DMS 273 (cell line): ENCODE data around the gene CLEC4G.
"Not testable (repeated sequence)": the region's sequence is repeated elsewhere in the genome, so short reads cannot be mapped to it uniquely, and the experiment has no call there.

Source experiments
- DNase-seq: peaks from one replicate; lab custom pipeline; 2025; ENCODE audit not compliant: unreplicated experiment; lab: John Stamatoyannopoulos, UW

Gene CLEC4G

DNA sequence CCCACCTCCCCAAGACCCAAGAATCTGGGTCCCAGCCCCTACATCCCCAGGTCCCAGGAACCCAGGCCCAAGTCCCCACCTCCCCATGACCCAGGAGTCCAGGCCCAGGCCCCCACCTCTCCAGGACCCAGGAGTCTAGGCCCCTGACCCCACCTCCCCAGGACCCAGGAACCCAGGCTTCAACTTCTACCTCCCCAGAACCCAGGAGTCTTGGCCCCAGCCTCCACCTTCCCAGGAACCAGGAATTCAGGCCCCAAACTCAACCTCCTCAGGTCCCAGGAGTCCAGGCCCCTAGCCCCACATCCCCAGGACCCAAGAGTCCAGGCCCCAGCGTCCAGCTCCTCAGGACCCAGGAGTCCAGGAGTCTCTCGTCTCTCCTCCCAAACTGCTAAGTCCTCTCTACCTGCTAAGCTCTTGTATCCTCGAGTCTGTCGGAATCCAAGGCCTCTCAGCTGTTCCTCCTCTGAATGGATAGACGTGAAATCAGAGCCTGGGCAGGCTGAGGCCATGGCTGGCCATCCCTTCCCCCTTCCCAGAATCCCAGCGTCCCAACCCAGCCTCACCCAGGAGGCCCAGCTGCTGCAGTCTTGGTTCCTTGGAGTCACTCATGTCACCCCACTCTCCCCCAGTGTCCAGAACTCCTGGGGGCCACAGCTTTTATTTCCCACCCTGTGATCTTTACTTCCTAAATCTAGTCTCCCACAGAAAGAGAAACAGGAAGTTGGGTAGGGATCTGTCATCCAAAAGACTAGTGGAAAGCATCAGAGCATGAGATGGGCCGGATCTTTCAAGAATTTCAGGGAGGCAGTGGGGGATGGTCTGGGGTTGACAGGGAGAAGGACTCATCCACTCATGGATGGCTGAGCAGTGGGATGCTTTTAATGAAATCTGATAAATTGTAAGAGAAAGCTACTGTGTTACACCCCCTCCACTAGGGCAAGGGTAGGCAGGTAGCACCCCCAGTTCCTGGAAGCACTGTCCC lies 15.3 kb upstream of the CLEC4G start, which contains the start of gene CD209:
Gene CD209, minus strand, starts transcription at position 632 of the 982 bp plus-strand sequence. Its CDS starts 23 bp downstream, at position 609.
- no peak for DNase-seq

DNA sequence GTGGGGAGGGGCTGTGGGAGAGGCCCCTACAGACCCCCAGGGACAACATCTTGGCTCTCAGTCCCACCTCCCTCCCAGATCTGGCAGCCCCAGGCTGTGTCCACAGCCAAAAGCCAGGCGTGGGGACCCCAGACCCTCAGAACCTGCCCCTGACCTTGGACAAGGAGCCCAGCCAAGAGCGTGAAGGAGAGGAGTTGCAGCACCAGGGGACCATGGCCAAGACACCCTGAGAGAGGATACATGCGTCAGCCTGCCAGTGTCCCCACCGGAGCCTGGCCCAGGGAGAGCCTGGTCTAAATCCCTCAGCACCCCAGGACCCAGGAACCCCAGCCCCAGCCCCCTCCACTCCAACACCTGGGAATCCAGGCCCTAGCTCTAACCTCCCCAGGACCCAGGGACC lies 14.4 kb upstream of the CLEC4G start:
- DNase-seq = not testable (repeated sequence)

DNA sequence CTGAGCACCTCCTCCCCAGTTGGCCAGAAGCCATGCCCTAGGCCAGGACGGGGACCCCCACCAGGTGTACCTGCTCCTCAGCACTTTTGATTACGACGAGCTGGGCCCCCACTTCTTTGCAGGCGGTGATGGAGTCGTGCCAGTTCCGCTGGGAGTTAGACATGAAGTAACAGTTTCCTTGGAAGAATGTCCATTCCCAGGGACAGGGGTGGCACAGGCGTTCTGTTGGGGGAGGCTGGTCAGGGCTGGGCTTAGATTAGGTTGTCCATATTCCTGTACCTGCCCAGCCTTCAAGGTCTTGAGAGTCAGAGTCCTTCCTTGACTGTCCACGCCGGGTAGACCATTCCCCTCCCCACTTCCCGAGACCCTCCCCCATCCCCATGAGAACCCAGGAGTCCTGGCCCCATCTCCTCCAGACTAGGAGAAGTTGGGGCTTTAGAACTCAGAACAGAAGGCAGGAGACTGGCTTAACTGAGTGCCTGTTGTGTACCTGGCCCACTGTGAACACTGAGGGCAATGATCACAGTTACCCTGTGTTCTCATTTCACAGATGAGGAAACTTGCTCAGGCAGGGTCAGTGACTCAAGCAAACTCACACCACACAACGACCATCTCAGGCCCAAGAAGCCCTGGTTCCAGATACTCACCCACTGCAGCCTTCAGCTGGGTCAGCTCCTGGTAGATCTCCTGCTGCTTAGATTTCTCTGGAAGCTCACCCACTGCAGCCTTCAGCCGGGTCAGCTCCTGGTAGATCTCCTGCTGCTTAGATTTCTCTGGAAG lies 13.2 kb upstream of the CLEC4G start:
- DNase-seq = no peak

DNA sequence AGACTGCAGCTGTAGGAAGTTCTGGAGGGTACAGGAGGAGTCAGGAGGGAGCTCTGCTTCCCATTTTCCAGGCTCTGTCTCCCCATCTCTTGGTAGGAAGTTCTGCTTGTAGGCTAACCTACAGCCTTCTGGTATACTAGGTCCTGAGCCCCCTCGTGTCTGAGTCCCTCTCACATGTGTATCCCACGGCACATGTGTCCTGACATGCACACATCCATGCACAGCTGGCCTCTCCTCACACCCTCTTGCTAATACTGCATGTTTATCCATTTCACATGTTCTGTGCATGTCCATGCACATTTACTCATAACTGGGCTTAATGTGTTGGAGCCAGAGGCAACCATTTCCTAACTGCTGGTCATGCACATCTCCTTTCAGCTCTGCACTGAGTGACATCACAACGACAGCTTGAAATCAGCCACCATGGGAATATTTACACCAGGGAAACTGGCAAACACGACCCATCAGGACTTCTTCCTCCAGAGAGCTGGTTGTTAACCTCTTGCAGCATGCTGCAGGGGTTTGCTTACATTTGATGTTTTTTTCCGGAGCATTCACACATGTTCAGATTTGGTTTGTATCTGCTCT lies 12.4 kb upstream of the CLEC4G start:
- peak; percentile 17 for DNase-seq

DNA sequence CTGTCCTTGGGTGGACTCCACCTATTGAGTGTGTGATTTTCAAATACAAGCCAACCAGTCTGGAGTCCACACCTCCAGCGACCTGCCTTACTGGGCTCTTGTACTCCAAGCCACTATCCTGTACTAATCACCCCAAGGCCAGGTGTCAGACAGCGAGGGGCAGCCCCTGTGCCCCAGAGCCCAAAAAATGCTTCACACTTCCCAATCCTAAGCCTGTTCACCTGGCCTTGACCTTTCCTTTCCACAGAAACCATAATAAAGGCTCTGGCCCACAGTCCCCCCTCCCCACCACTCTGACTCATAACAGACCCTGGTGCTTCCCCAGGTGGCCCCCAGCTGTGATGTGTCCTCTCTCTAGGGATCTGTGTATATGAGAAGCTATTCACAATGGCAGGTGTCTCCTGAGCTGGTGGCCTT lies 11.5 kb upstream of the CLEC4G start:
- no peak for DNase-seq

DNA sequence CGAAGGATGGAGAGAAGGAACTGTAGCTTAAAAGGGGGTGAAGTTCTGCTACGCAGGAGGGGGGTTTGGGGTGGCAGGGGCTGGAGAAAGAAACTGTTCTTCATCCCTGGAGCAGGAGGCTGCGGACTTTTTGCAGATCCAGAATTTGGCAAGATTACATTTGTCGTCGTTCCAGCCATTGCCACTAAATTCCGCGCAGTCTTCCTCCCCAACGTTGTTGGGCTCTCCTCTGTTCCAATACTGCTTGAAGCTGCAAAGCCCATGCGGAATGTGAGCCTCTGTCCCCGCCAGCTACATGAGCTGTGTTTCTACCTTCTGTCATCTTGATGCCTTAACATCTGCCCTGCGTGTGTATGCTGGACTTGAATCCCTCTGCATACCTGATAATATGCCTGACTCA lies 11.1 kb upstream of the CLEC4G start:
- peak; percentile 71 for DNase-seq

DNA sequence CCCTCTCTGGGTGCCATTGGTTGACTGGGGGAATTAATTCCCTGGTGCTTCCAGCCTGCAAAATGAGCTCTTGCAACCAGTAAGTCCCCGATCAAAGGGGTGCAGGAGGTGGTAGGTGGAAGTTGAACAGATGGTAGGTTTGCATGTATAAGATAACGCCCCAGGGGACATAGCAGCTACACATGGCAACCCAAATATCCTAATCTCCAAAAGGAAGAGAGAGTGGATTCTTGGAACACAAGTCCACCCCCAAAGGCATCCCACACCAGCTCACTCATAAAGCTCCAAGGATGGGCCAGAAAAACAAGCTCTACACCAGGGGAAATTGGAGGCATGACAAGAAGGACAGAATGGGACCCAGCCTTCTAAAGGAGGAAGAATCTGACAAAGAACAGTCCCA lies 10.7 kb upstream of the CLEC4G start:
- peak; percentile 86 for DNase-seq

DNA sequence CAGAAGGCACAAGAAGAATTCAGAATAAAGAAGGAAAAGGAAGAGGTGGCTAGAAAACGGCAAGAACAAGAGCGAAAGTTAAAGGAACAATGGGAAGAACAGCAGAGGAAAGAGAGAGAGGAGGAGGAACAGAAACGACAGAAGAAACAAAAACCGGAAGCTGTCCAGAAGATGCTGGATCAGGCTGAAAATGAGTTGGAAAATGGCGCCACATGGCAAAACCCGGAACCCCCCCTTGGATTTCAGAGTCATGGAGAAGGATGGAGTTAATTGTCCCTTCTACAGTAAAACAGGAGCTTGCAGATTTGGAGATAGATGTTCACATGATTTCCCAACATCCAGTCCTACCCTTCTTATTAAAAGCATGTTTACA lies 8.8 kb upstream of the CLEC4G start:
- DNase-seq = no peak

DNA sequence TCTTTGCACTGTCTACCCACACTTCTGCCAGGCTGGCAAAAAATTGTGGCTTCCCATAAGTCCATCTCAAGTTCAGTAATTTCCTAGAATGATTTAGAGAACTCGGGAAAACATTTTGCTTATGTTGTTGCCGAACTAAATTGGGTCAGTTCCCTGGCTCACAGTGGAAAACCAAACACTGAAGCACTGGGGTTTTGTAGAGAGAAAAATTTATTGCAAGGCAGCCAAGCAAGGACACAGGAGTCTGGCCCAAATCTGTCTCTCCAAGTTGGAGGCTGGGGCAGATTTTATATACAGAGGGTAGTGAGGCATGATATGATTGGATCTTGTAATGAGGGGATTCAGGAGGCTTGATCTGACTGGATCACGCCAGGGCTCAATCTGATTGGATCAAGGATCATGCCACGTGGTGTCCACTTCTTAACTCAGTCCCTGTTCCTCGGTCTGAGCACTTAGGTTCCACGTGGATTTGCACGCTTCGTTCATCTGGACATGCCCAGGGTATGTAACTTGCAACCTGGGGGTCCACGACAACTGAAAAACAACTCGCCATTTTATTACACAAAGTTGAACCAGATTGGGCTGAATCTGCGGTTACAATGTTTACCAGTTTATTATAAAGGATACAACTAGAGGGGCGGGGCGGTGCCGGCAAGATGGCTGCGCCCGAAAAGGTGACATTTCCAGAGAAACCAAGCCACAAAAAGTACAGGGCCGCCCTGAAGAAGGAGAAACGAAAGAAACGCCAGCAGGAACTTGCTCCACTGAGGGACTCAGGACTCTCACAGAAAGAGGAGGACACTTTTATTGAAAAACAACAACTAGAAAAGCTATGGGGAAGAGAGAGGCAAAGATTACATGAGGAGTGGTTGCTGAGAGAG lies 8.1 kb upstream of the CLEC4G start:
- DNase-seq = no peak

DNA sequence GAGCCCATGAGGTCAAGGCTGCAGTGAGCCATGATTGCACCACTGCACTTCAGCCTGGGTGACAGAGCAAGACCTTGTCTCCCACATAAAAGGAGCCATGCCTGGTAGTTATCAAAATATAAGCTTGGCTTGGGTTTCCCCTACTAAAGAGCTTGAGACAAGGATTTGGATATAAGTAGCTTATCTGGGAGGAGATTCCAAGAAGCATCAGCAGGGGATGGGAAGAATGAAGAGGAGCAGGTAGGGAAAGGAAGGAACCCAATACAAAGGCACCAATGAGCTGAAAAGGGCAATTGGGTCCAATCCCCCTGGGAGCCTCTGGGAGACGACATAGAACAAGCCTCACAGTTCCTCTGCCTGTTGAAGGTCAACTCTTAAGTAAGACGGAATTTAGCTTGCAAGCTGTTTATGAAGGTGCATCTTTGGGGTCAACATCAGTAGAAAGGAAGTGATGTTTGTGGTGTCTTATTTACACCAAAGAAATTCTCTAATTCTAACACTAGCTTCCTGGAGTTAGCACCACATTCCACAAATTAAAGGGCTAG lies 7.4 kb upstream of the CLEC4G start:
- DNase-seq = no peak

DNA sequence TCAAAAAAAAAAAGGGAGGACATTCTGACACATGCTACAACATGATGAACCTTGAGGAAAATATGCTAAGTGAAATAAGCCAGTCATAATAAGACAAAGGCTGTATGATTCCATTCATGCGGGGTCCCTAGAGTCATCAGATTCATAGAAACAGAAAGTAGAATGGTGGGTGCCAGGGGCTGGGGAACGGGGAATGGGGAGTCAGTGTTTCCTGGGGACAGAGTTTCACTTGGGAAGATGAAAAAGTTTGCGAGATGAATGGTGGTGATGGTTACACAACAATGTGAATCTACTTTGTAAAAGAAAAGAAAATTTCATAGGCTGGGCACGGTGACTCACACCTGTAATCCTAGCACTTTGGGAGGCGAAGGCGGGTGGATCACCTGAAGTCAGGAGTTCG lies 6.1 kb upstream of the CLEC4G start:
- DNase-seq = no peak

DNA sequence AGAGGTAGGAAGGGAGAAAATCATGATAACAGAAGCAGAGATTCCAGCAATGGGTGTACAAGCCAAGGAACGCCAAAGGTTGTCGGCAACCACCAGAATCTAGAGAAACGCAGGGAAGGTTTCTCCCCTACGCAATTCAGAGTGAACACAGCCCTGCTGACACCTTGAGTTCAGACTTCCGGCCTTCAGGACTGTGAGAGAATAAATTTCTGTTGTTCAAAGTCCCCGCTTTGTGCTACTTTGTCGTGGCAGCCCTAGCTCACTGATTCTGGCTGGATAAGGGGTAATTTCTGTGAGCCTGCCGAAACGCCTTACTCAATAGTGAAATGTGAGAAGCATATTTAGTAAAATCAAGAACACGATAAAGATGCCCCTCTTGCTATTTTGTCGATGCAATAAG lies 5.3 kb upstream of the CLEC4G start:
- DNase-seq = no peak

DNA sequence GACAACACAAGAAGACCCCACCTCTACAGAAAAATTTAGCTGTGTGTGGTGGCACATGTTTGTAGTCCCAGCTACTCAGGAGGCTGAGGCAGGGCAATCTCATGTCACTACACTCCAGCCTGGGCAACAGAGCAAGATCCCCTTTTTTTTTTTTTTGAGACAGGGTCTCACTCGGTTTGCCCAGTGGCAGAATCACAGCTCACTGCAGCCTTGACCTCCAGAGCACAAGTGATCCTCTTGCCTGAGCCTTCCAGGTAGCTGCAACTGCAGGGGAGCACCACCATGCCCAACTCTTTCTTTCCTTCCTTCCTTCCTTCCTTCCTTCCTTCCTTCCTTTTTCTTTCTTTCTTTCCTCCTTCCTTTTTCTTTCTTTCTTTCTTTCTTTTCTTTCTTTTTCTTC lies 4.2 kb upstream of the CLEC4G start:
- no peak for DNase-seq

DNA sequence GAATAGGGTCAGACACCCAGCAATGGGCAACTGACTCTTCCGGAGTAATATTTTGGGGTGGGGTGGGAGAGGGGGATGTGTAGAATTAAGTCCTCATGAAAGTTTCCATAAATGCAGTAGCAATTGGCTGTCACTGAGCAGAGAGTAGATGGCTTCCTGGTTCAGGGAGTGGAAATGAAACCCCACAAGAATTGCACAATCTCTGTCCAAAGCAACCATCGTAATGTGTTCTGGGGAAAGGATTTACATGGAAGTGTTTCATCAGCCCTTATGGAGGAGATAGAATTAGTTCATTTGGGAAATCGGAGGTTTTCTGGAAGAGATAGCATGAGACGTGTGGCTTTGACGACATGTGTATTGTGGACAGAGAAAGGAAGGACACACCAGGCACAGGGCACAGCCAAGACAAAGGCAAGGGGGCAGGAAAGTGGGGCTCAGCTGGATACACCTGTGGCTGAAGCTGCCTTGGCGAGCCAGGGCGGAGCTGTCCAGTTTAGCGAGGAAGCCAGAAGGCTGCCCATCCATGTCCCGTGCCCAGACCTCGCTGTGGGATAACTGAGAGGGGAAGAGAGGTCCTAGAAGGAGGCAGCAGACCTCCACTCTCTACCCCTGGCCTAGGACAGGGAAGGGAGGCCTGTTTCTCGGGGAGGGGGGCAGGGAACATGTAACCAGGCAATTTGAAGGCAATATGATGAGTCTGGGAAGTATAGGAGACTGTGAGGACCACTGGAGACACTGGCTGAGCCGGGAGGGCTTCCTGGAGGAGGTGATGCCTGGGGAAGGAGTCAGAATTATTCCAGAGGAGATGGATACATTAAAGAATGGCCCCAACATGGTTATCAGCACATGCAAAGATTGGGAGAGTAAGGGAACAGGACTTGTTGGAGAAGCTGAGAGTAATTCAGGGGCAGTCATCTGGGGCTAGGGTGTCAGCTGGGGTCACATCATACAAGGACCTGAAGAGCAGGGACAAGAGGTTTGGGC lies 2.6 kb upstream of the CLEC4G start:
- DNase-seq = no peak

DNA sequence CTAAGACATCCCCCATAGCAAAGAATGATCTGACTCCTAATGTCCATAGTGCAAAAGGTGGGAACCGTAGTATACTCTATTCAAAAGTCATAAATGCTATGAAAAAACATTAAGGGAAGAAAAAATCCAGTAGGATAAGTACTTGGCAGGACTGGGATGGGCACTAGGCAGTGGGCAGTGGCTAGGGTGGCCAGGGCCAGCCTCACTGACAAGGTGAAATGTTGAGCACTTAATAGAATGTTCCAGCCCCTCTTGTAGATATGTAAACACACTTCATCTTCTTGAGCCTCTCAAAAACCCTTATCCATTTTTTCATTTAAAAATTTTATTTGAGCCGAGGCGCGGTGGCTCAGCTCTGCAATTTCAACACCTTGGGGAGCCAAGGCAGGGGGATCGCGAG lies 1.5 kb upstream of the CLEC4G start:
- DNase-seq = no peak

DNA sequence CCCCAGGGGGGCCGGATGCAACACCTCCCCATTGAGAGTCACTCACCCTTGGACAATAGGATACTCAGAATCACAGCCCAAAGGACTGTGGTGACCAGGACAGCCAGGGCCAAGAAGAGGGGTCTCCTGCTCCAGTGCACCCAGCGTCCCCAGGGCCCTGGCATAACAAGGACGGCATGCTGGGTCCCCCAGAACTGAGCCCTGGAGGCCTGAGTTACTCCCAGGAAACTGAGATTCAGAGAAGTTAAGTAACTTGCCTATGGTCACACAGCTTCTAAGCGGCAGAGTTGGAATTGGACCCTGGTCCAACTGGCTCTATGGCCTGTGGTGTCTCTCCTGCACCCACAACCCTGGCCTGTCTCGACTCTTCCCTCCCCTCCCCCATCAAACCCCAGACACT lies 295 bp downstream of the CLEC4G start:
- DNase-seq = no peak

DNA sequence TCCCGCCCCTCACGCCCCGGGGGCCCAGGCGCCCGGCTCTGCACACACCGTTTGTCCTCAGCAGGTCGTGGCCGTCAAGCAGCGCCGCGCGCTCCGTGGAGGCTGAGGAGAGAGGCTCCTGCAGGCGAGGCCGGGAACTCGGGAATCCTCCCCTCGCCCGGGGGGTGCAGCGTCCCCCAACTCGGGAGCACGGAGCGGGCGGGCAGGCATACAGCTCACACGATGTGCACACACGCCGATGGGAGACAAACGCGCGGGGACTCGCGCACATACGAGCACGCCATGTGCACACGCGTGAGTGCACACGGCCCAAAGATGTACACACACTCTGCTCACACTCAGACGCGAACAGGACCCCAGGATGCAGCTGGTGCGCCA lies 703 bp downstream of the CLEC4G start:
- DNase-seq = no peak

DNA sequence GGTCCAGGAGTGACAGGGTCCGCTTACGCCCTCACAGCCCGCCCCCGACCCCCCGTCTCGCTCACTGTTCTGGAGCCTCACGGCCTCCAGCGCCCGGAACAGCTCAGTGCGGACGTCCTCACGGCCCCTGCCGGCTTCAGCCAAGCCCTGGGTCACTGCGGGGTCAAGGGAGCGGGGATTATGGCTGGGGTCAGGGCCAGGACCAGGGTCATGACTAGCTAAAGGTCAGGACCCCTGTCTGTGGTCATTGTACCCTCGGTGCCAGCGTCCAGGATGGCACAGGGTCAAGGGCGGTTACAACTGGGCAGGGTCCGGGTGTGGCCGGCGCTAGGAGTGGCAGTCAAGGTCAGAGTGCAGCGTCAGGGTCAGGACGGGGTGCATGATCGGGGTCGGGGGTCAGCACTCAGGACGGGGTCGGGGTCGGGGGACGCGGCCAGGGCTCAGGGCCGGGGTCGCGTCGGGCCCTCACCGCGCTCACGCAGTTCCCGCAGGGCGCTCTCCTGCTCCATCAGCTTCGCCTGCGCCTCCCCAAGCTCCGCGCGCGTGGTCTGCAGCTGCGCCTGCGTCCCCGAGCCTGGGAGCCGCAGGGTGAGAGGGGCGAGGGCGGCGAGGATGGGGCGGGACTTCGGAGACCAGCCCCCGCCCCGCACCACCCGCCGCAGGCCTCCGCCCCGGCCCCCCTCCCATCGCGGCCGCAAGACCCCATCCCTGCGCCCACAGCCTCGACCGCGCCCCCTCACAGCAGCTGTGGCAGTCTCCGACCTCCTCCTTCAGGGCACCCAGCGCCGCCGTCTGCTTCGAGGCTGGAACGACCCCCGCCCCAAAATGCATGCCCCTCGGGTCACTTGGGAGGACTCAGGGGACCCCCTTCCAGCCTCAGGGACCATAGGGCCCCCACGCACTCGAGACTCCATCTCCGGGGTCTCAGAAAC lies 1.4 kb downstream of the CLEC4G start:
- no peak for DNase-seq
